OCI-LY7 (cell line): ENCODE results near the gene ASIC2. TPM values are rescaled to one million over a fixed set of nuclear protein-coding genes. Genes with fewer than 3 reads are reported as not detected.

Experiments
- BruUV-seq: library from RNA; stranded (reverse); fragments of 400-500 nt; replicated peaks from 2 replicates; lab custom pipeline; 2021; lab: Mats Ljungman, UMichigan
- CTCF ChIA-PET: fragments of 300-600 bp; sonication (Branson Sonifier 250); formaldehyde crosslinking; loops from one replicate; lab custom pipeline; 2022; ENCODE audit warnings: antibody characterized with exemption; ENCODE audit not compliant: unreplicated experiment; lab: Charles Lee
- POLR2A ChIA-PET: fragments of 300-600 bp; sonication (Branson Sonifier 250); formaldehyde crosslinking; loops from one replicate; lab custom pipeline; 2022; ENCODE audit warnings: antibody characterized with exemption; lab: Charles Lee
- DNase-seq: peaks from one replicate; pipeline ENCODE4 v3.0.0-alpha.2; 2015; ENCODE audit warnings: low spot score
- H2AFZ ChIP-seq: fragments of 200-600 bp; sonication (generic), shearing (Covaris generic); 2 replicates; pipeline ENCODE4 v1.6.1; 2014; ENCODE audit warnings: mild to moderate bottlenecking, antibody characterized with exemption, low read length, moderate library complexity
- H3K27ac ChIP-seq: fragments of 200-600 bp; sonication (generic); 2 replicates; pipeline ENCODE4 v1.5.1; 2014; ENCODE audit warnings: mixed run types, low read depth, mild to moderate bottlenecking, moderate library complexity, low read length, inconsistent platforms; ENCODE audit not compliant: poor library complexity, severe bottlenecking
- H3K36me3 ChIP-seq: fragments of 200-600 bp; sonication (generic); 2 replicates; pipeline ENCODE4 v1.6.1; 2014; ENCODE audit warnings: mild to moderate bottlenecking, antibody characterized with exemption, low read length, moderate library complexity, mixed read lengths; ENCODE audit not compliant: insufficient read depth
- H3K4me1 ChIP-seq: fragments of 200-600 bp; sonication (generic); 2 replicates; pipeline ENCODE4 v1.5.1; 2014; ENCODE audit warnings: mild to moderate bottlenecking, low read length; ENCODE audit not compliant: insufficient read depth, poor library complexity, severe bottlenecking
- H3K4me2 ChIP-seq: fragments of 200-600 bp; sonication (generic); 2 replicates; pipeline ENCODE4 v1.6.1; 2014; ENCODE audit warnings: mild to moderate bottlenecking, low read length
- H3K4me3 ChIP-seq: fragments of 200-600 bp; sonication (generic); 2 replicates; pipeline ENCODE4 v1.5.1; 2014; ENCODE audit warnings: mild to moderate bottlenecking, low read depth, low read length; ENCODE audit not compliant: poor library complexity, severe bottlenecking
- H3K79me2 ChIP-seq: fragments of 200-600 bp; sonication (generic); 2 replicates; pipeline ENCODE4 v1.6.1; 2016; ENCODE audit warnings: low read depth, mild to moderate bottlenecking, low read length, moderate library complexity, mixed read lengths; ENCODE audit not compliant: insufficient read depth
- H3K9me2 ChIP-seq: fragments of 200-600 bp; sonication (generic); 2 replicates; pipeline ENCODE4 v1.6.1; 2016; ENCODE audit warnings: mild to moderate bottlenecking, low read length, mixed read lengths; ENCODE audit not compliant: insufficient read depth
- H3K9me3 ChIP-seq: fragments of 200-600 bp; sonication (generic); 2 replicates; pipeline ENCODE4 v1.6.1; 2014; ENCODE audit warnings: mild to moderate bottlenecking, mixed run types, low read length, mixed read lengths
- H4K20me1 ChIP-seq: fragments of 200-600 bp; sonication (generic); 2 replicates; pipeline ENCODE4 v1.6.1; 2014; ENCODE audit warnings: mild to moderate bottlenecking, antibody characterized with exemption, low read length, moderate library complexity, mixed read lengths; ENCODE audit not compliant: insufficient read depth
- CTCF ChIP-seq: fragments of 200-600 bp; sonication (generic); conservative IDR thresholded peaks from 2 replicates; pipeline ENCODE4 v1.5.1; 2014; ENCODE audit warnings: mild to moderate bottlenecking, antibody characterized with exemption, low read length, moderate library complexity, mixed read lengths
- EZH2phosphoT487 ChIP-seq: fragments of 200-600 bp; sonication (generic); IDR thresholded peaks from 2 replicates; pipeline ENCODE4 v1.6.1; 2018; ENCODE audit warnings: low read depth, borderline replicate concordance, mild to moderate bottlenecking, mixed run types, antibody characterized with exemption, low read length, moderate library complexity, mixed read lengths
- intact Hi-C: fragments of 100-400 bp; cut with micrococcal nuclease; formaldehyde crosslinking; loops from one replicate; pipeline ENCODE4 v1.10.0; 2022; ENCODE audit not compliant: unreplicated experiment
- total RNA-seq, 2 experiments: library from RNA; depleted of rRNA in 1 of 2; stranded (reverse); fragments of >200 nt in 1 of 2; shearing (Covaris generic) in 1 of 2; gene quantifications; 2 replicates each; pipeline ENCODE4 v1.2.3, GENCODE V29; 2014 to 2022

The ASIC2 gene
- total RNA-seq, 2 experiments from 2014 or later: not detected

- no TSS peak for BruUV-seq
- Histone ChIP-seq H3K4me2 (no peak overlapping the region), H3K9me3 (no peaks in the 10 kb centered on the region), H3K9me2 (no peaks in the 10 kb centered on the region), H3K36me3 (no peaks in the 10 kb centered on the region), H3K4me3 (no peak overlapping the region), H2AFZ (no peak overlapping the region), H4K20me1 (no peaks in the 10 kb centered on the region), H3K79me2 (no peaks in the 10 kb centered on the region), H3K27ac (no peak overlapping the region), H3K4me1 (no peaks in the 10 kb centered on the region)
- TF ChIP-seq CTCF: no peak
- TF ChIP-seq EZH2phosphoT487: no peak
- intact Hi-C loops: no loop called here
- ChIA-PET POLR2A (interaction anchor here (0.5 kb wide), 1 partner anchor 28 kb away, joined by 4 read pairs; no protein-coding TSS in a partner anchor), CTCF (interaction anchor here (1.0 kb wide), 1 partner anchor 9 kb away, joined by 3 read pairs; no protein-coding TSS in a partner anchor)
- no peak for DNase-seq
Observed at GRCh38 chr17:33116021-33116551, 177.0 kb downstream of the ASIC2 start.

- Histone ChIP-seq H2AFZ (no peak overlapping the region), H3K4me3 (no peak overlapping the region), H3K27ac (no peak overlapping the region), H3K4me1 (no peaks in the 10 kb centered on the region), H3K9me2 (no peaks in the 10 kb centered on the region), H3K9me3 (no peaks in the 10 kb centered on the region), H3K36me3 (no peaks in the 10 kb centered on the region), H4K20me1 (no peaks in the 10 kb centered on the region), H3K4me2 (no peak overlapping the region), H3K79me2 (no peaks in the 10 kb centered on the region)
- DNase-seq: no peak
- BruUV-seq: no TSS peak
- POLR2A ChIA-PET: no interaction called here
- CTCF ChIA-PET: no interaction called here
- intact Hi-C loops: no loop called here
- TF ChIP-seq EZH2phosphoT487 (no peak), CTCF (no peak)
Observed at GRCh38 chr17:33115366-33115765, 177.7 kb downstream of the ASIC2 start.

- Histone ChIP-seq H3K27ac (no peak overlapping the region), H3K4me3 (no peak overlapping the region), H3K9me2 (no peaks in the 10 kb centered on the region), H3K9me3 (no peaks in the 10 kb centered on the region), H3K36me3 (no peaks in the 10 kb centered on the region), H2AFZ (no peak overlapping the region), H3K79me2 (no peaks in the 10 kb centered on the region), H3K4me1 (no peaks in the 10 kb centered on the region), H4K20me1 (no peaks in the 10 kb centered on the region), H3K4me2 (no peak overlapping the region)
- TF ChIP-seq EZH2phosphoT487: no peak
- TF ChIP-seq CTCF: no peak
- CTCF ChIA-PET: no interaction called here
- no TSS peak for BruUV-seq
- POLR2A ChIA-PET: no interaction called here
- intact Hi-C loops: no loop called here
- DNase-seq: no peak
Observed at GRCh38 chr17:33113991-33114370, 179.1 kb downstream of the ASIC2 start.
